WTC11 (cell line): ENCODE results near the gene EN2. TPM values are rescaled to one million over a fixed set of nuclear protein-coding genes. Genes with fewer than 3 reads are reported as not detected.

Source experiments
- ATAC-seq: fragments of 200-7000 bp; cut with Tn5 transposase; 2 replicates; pipeline ENCODE4 v1.10.0; 2021; ENCODE audit warnings: mild to moderate bottlenecking, moderate library complexity
- CTCF ChIA-PET: fragments of 300-600 bp; sonication (Branson Sonifier 250); formaldehyde crosslinking; loops from one replicate; lab custom pipeline; 2021; ENCODE audit warnings: antibody characterized with exemption; lab: Charles Lee
- POLR2A ChIA-PET: fragments of 350-600 bp; sonication (Branson Sonifier 250); formaldehyde crosslinking; loops from one replicate; lab custom pipeline; 2021; ENCODE audit warnings: antibody characterized with exemption; lab: Charles Lee
- DNase-seq: peaks from one replicate; pipeline ENCODE4 v3.0.0; 2021; ENCODE audit warnings: low spot score
- H3K27ac Mint-ChIP-seq: 2 replicates; pipeline ENCODE4 v1.8.0; 2021; ENCODE audit warnings: mixed read lengths
- H3K27me3 Mint-ChIP-seq: 2 replicates; pipeline ENCODE4 v1.8.0; 2021; ENCODE audit warnings: low read depth, mild to moderate bottlenecking, moderate library complexity, mixed read lengths
- H3K36me3 Mint-ChIP-seq: 2 replicates; pipeline ENCODE4 v1.8.0; 2021; ENCODE audit warnings: mixed read lengths
- H3K4me1 Mint-ChIP-seq: 2 replicates; pipeline ENCODE4 v1.8.0; 2022; ENCODE audit warnings: mixed read lengths
- H3K4me3 Mint-ChIP-seq: 2 replicates; pipeline ENCODE4 v1.8.0; 2021; ENCODE audit warnings: mild to moderate bottlenecking, moderate library complexity, mixed read lengths
- H3K9me3 Mint-ChIP-seq: 2 replicates; pipeline ENCODE4 v1.8.0; 2021; ENCODE audit warnings: mixed read lengths
- ELF4 ChIP-seq: sonication (generic); formaldehyde crosslinking; IDR thresholded peaks from 2 replicates; pipeline ENCODE4 v1.8.1; 2022; ENCODE audit warnings: low read depth, mild to moderate bottlenecking, moderate library complexity, missing genetic modification reagents
- ESRRA ChIP-seq: sonication (generic); formaldehyde crosslinking; IDR thresholded peaks from 2 replicates; pipeline ENCODE4 v1.8.1; 2022; ENCODE audit warnings: mild to moderate bottlenecking, missing genetic modification reagents, borderline replicate concordance
- FOXJ3 ChIP-seq: sonication (generic); formaldehyde crosslinking; IDR thresholded peaks from 2 replicates; pipeline ENCODE4 v1.9.0; 2021; ENCODE audit warnings: missing genetic modification reagents, mild to moderate bottlenecking, borderline replicate concordance
- IRF2 ChIP-seq: sonication (generic); formaldehyde crosslinking; IDR thresholded peaks from 2 replicates; pipeline ENCODE4 v1.8.0; 2022; ENCODE audit warnings: low read depth, missing genetic modification reagents, borderline replicate concordance
- NR1H2 ChIP-seq: sonication (generic); formaldehyde crosslinking; IDR thresholded peaks from 2 replicates; pipeline ENCODE4 v1.9.0; 2021; ENCODE audit warnings: mild to moderate bottlenecking, moderate library complexity, missing genetic modification reagents
- NR2C2 ChIP-seq: sonication (generic); formaldehyde crosslinking; IDR thresholded peaks from 2 replicates; pipeline ENCODE4 v1.8.0; 2022; ENCODE audit warnings: mild to moderate bottlenecking, missing genetic modification reagents
- ZBTB21 ChIP-seq: sonication (generic); formaldehyde crosslinking; IDR thresholded peaks from 2 replicates; pipeline ENCODE4 v1.8.1; 2023; ENCODE audit warnings: mild to moderate bottlenecking, missing genetic modification reagents, borderline replicate concordance
- ZNF219 ChIP-seq: sonication (generic); formaldehyde crosslinking; IDR thresholded peaks from 2 replicates; pipeline ENCODE4 v1.8.0; 2023; ENCODE audit warnings: missing genetic modification reagents, mild to moderate bottlenecking, borderline replicate concordance
- ZNF232 ChIP-seq: sonication (generic); formaldehyde crosslinking; IDR thresholded peaks from 2 replicates; pipeline ENCODE4 v1.8.0; 2022; ENCODE audit warnings: mild to moderate bottlenecking, missing genetic modification reagents
- ZNF263 ChIP-seq: sonication (generic); formaldehyde crosslinking; IDR thresholded peaks from 2 replicates; pipeline ENCODE4 v1.8.1; 2022; ENCODE audit warnings: low read depth, mild to moderate bottlenecking, moderate library complexity, missing genetic modification reagents
- ZNF423 ChIP-seq: fragments of 250-450 bp; sonication (Bioruptor Pico); IDR thresholded peaks from 2 replicates; pipeline ENCODE4 v2.1.2; 2022; ENCODE audit warnings: mild to moderate bottlenecking, moderate library complexity
- ZNF425 ChIP-seq: fragments of 250-450 bp; sonication (Bioruptor Pico); conservative IDR thresholded peaks from 2 replicates; pipeline ENCODE4 v1.9.0; 2021; ENCODE audit warnings: mild to moderate bottlenecking
- total RNA-seq: library from RNA; stranded (reverse); gene quantifications from 3 replicates; pipeline ENCODE4 v1.2.3, GENCODE V29; 2021
- TF ChIP-seq, protein P1 (sequence below): sonication (generic); formaldehyde crosslinking; IDR thresholded peaks from 2 replicates; pipeline ENCODE4 v1.8.0; 2023; ENCODE audit warnings: missing genetic modification reagents, mild to moderate bottlenecking, borderline replicate concordance
- TF ChIP-seq, protein P2 (sequence below): fragments of 250-450 bp; sonication (Bioruptor Pico); IDR thresholded peaks from 2 replicates; pipeline ENCODE4 v1.9.0; 2021; ENCODE audit warnings: mild to moderate bottlenecking, borderline replicate concordance
- TF ChIP-seq, protein P3 (sequence below): fragments of 250-450 bp; sonication (Bioruptor Pico); IDR thresholded peaks from 2 replicates; pipeline ENCODE4 v1.9.0; 2021; ENCODE audit warnings: moderate library complexity, mild to moderate bottlenecking, inconsistent platforms, borderline replicate concordance

EN2 gene
- total RNA-seq, 1 experiment from 2014 or later, result not detected

GRCh38 chr7:155491812-155492211 lies 33.9 kb downstream of the EN2 start:
- peaks cover 43% of the 10 kb centered on the region for H3K4me1 Mint-ChIP-seq
- CTCF ChIA-PET, result interaction anchor here (0.9 kb wide), 1 partner anchor 107 kb away, joined by 3 read pairs; no protein-coding TSS in a partner anchor
- TF ChIP-seq ZNF219 (no peak), IRF2 (no peak), ZNF232 (CRISPR knock-in tag) (no peak), ZBTB21 (CRISPR knock-in tag) (no peak), ELF4 (CRISPR knock-in tag) (no peak), NR1H2 (CRISPR knock-in tag) (no peak)
- TF ChIP-seq, protein P1, sequence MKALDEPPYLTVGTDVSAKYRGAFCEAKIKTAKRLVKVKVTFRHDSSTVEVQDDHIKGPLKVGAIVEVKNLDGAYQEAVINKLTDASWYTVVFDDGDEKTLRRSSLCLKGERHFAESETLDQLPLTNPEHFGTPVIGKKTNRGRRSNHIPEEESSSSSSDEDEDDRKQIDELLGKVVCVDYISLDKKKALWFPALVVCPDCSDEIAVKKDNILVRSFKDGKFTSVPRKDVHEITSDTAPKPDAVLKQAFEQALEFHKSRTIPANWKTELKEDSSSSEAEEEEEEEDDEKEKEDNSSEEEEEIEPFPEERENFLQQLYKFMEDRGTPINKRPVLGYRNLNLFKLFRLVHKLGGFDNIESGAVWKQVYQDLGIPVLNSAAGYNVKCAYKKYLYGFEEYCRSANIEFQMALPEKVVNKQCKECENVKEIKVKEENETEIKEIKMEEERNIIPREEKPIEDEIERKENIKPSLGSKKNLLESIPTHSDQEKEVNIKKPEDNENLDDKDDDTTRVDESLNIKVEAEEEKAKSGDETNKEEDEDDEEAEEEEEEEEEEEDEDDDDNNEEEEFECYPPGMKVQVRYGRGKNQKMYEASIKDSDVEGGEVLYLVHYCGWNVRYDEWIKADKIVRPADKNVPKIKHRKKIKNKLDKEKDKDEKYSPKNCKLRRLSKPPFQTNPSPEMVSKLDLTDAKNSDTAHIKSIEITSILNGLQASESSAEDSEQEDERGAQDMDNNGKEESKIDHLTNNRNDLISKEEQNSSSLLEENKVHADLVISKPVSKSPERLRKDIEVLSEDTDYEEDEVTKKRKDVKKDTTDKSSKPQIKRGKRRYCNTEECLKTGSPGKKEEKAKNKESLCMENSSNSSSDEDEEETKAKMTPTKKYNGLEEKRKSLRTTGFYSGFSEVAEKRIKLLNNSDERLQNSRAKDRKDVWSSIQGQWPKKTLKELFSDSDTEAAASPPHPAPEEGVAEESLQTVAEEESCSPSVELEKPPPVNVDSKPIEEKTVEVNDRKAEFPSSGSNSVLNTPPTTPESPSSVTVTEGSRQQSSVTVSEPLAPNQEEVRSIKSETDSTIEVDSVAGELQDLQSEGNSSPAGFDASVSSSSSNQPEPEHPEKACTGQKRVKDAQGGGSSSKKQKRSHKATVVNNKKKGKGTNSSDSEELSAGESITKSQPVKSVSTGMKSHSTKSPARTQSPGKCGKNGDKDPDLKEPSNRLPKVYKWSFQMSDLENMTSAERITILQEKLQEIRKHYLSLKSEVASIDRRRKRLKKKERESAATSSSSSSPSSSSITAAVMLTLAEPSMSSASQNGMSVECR (CRISPR knock-in tag), result no peak
- TF ChIP-seq, protein P2, sequence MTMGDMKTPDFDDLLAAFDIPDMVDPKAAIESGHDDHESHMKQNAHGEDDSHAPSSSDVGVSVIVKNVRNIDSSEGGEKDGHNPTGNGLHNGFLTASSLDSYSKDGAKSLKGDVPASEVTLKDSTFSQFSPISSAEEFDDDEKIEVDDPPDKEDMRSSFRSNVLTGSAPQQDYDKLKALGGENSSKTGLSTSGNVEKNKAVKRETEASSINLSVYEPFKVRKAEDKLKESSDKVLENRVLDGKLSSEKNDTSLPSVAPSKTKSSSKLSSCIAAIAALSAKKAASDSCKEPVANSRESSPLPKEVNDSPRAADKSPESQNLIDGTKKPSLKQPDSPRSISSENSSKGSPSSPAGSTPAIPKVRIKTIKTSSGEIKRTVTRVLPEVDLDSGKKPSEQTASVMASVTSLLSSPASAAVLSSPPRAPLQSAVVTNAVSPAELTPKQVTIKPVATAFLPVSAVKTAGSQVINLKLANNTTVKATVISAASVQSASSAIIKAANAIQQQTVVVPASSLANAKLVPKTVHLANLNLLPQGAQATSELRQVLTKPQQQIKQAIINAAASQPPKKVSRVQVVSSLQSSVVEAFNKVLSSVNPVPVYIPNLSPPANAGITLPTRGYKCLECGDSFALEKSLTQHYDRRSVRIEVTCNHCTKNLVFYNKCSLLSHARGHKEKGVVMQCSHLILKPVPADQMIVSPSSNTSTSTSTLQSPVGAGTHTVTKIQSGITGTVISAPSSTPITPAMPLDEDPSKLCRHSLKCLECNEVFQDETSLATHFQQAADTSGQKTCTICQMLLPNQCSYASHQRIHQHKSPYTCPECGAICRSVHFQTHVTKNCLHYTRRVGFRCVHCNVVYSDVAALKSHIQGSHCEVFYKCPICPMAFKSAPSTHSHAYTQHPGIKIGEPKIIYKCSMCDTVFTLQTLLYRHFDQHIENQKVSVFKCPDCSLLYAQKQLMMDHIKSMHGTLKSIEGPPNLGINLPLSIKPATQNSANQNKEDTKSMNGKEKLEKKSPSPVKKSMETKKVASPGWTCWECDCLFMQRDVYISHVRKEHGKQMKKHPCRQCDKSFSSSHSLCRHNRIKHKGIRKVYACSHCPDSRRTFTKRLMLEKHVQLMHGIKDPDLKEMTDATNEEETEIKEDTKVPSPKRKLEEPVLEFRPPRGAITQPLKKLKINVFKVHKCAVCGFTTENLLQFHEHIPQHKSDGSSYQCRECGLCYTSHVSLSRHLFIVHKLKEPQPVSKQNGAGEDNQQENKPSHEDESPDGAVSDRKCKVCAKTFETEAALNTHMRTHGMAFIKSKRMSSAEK (CRISPR knock-in tag), result no peak
- TF ChIP-seq, all 79 proteins: peak for 0
- Mint-ChIP-seq H3K36me3 (no peaks in the 10 kb centered on the region), H3K27ac (no peak overlapping the region), H3K4me3 (peak overlapping the region; percentile 83), H3K27me3 (peaks cover 80% of the 10 kb centered on the region), H3K9me3 (no peaks in the 10 kb centered on the region)
- ATAC-seq (no peak), DNase-seq (no peak)
- POLR2A ChIA-PET, result no interaction called here

- H3K36me3 Mint-ChIP-seq, result no peaks in the 10 kb centered on the region
- TF ChIP-seq ZNF425 (no peak), ESRRA (no peak), ZNF263 (CRISPR knock-in tag) (no peak), NR2C2 (CRISPR knock-in tag) (no peak), FOXJ3 (CRISPR knock-in tag) (no peak), ZNF423 (CRISPR knock-in tag) (no peak)
- TF ChIP-seq, protein P3, sequence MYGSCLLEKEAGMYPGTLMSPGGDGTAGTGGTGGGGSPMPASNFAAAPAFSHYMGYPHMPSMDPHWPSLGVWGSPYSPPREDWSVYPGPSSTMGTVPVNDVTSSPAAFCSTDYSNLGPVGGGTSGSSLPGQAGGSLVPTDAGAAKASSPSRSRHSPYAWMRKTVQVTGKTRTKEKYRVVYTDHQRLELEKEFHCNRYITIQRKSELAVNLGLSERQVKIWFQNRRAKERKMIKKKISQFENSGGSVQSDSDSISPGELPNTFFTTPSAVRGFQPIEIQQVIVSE (CRISPR knock-in tag), result no peak
- TF ChIP-seq, all 79 proteins: peak for 0
- Mint-ChIP-seq H3K27ac (no peak overlapping the region), H3K4me1 (peaks cover 44% of the 10 kb centered on the region), H3K27me3 (peaks cover 79% of the 10 kb centered on the region), H3K9me3 (no peaks in the 10 kb centered on the region), H3K4me3 (no peak overlapping the region)
- no peak for DNase-seq
- ChIA-PET POLR2A (no interaction called here), CTCF (no interaction called here)
- ATAC-seq, result no peak
Observed at GRCh38 chr7:155493744-155494538, 36.0 kb downstream of the EN2 start.
